ENCODE measurements around the gene AMIGO3.
"Not testable (repeated sequence)": the region's sequence is repeated elsewhere in the genome, so short reads cannot be mapped to it uniquely, and the experiment has no call there.

The AMIGO3 gene

GRCh38 chr3:49686769-49687423, 32.6 kb downstream of the AMIGO3 start:
- peak; percentile 79 for DNase-seq

DNA sequence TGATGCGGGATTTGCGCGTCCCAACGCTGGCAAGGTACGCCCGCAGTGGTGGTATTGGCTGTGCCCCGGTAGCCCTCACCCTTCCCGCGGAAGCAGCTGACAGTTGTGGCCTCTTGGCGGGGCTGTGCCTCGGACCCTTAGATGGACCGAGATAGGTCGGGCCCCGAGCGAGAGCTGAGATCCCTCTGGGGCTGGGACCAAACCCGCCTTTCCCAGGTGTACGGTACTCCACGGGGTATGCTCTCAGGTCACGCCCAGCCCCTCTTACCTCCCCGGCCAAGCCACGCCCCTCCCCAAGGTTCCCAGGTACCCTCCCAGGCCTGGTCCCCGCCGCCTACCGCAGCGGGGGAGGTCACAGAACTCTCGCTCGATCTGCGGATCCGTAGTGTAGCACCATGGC, 33.1 kb downstream of the AMIGO3 start:
- peak; percentile 63 for DNase-seq

GRCh38 chr3:49685846-49686245, 33.6 kb downstream of the AMIGO3 start:
- DNase-seq, result peak; percentile 36

DNA sequence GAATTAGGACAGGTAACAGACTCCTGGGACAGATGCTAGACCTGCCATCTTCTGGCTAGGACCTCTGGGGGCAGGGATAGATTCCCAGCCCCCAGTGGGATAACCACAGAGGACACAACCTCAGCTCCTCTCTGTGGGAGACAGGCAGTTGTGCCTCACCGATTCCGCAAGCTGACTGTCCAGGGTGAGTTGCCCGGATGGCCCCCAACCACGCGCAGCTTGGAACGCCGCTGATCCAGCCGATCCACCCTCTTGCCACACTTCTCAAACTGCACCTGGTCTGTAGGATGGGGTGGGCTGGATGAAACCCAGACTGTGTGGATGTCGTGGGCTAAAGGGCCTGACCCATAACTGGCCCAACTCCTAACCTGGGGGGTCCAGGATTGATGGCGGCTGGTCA, 34.4 kb downstream of the AMIGO3 start:
- DNase-seq, result not testable (repeated sequence)

DNA sequence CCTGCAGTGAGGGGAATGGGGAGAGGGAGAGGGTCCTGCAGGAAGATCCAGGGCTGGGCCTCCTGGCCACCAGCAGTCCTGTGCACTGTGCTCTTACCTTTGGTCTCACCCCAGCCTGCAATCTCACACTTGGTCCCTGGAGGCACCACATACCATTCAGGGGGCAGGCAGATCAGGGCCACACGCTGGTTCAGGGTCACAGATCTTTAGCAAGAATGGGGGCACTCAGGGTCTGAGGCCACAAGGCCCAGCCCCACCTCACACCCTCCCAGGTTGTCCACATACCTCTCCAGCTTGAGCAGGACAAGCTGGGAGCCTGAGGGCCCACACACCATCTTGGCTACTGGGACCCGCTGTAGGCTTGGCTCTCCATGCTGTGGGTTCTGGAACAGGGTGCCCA, 35.0 kb downstream of the AMIGO3 start:
- not testable (repeated sequence) for DNase-seq

GRCh38 chr3:49683162-49683561, 36.3 kb downstream of the AMIGO3 start:
- no peak for DNase-seq

DNA sequence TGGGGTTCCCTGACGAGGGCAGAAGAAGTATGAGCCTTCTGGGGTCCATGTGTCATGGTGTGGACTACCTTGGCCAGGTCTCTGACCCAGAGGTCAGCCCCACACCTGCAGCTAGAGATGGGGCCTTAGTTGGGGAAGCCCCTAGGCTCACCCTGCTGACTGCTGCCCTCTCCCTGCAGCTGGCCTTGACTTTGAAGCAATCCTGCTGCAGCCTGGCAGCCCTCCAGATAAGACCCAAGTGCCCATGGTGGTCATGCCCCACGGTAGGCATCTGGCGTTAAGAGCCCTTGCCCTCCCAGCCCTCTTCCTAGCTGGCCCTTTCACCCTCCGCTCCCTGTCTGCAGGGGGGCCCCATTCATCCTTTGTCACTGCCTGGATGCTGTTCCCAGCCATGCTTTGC, 37.9 kb downstream of the AMIGO3 start:
- DNase-seq, result no peak

DNA sequence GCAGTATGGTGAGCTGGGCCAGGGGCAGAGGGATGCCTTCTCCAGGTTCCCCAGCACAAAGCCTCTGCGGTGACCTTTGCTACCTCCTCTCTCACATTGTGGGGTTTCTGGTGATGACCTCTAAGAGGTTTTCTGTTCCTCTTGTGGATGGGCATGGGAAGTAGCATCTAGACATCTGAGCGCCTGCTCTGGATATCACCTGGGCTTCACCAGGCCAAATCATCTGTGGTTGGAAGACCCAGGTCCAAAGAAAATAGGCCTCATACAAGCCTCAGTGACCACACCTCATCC, 38.3 kb downstream of the AMIGO3 start:
- DNase-seq, result no peak

DNA sequence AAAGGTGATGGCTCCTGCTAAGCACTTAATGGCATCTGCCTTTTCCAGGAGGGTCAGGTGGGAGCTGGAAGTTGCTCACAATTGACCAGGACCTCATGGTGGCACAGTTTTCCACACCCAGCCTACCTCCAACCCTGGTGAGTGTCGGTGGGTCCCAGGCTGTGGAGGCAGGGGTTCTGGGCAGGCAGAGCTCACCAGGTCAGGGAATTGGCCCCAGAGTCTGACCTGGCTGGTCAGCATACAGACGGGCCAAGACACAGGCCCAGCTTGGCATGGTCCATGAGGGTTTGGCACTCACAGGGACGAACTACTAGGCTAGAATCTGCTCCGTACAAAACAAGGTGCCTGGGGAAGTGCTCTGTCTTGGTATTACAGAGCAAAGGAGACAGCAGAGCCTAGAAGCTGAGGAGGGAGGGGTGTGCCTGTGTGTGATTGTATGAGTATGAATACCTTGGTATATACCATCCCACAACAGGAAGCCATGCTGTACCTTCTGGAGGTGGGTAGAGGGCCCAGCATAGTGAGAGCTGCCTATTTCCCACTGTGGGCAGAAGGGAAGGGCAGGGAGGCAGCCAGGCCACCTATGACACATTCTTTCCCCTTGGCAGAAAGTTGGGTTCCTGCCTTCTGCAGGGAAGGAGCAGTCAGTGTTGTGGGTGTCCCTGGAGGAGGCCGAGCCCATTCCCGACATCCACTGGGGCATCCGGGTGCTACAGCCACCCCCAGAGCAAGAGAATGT, 38.8 kb downstream of the AMIGO3 start:
- no peak for DNase-seq

GRCh38 chr3:49675912-49676311, 43.6 kb downstream of the AMIGO3 start:
- DNase-seq, result no peak

- no peak for DNase-seq
These were observed 44.9 kb downstream of the AMIGO3 start for GRCh38 chr3:49674497-49674983.

DNA sequence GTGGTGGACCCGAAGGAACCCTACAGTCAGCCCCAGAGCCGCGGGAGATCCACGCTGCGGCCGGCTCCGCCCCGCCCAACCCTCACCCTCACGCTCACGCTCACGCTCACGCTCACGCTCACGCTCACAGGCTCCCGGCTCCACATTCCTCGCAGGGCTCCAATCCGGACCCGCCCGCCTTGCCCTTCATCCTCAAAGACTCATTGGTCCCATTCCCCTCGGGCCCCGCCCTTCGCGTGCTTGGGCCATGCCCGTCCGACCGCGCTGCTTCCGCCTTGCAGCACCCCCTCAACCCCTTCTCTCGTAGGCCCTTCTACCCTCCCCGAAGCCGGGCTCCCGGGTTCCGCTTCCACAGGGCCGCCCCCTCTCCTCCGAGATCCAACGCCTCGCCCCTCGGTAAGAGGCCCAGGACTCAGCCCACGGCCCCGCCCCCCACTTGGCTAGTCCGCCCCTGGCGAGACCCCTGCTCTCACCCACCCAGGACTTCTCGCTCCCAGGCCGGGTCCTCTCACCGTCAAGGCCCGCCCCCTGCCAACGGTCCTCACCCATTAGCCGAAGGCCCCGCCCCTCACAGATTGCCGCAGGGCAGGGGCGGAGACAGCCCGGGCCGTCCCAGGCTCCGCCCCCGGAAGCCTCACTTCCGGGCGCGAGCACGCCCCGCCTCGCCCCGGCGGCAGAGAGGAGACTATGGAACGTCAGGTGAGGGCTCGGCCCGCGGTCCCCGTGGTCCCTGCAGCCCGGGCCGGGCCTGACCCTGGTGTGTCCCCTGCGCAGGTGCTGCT, 45.6 kb downstream of the AMIGO3 start, which contains the start of gene APEH:
Gene APEH (plus strand): TSS at position 637 of the 782 bp plus-strand sequence. CDS start 51 bp downstream, at position 688.
- DNase-seq, result peak; percentile 96

DNA sequence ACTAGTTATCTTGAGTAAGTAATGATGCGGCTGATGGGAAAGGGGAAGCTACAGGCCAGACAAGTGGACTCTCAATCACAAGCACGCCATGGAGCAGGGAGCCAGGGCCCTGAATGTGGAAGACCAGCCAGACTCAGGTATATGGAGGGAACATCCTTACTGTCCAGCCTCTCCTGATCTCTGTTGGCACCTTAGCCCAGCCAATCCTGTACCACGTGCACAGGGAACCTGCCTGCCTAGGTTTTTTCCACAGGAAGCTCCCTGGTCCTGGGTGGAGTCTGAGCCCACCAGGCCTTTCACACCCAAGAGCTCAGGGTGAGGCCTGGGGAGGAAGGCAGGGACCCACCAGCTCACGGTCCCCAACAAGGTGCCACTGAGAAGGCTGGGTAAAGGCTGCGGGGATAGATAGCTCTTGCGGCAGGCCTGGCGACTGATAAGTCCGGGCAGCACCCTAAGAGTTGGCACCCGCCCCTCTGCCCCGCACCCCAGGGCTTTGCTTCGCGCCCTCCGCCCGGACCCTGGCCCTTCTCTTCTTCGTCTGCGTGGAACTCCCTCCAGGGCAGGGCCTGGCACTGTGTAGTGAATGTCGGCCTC, 46.3 kb downstream of the AMIGO3 start:
- peak; percentile 17 for DNase-seq

- peak; percentile 91 for DNase-seq
These were observed 47.9 kb downstream of the AMIGO3 start for GRCh38 chr3:49671291-49672288.

- no peak for DNase-seq
These were observed 48.6 kb downstream of the AMIGO3 start for GRCh38 chr3:49670940-49671290.

- DNase-seq, result no peak
These were observed 50.1 kb downstream of the AMIGO3 start for GRCh38 chr3:49669352-49669751.

GRCh38 chr3:49668861-49669260, 50.6 kb downstream of the AMIGO3 start:
- DNase-seq, result no peak

DNA sequence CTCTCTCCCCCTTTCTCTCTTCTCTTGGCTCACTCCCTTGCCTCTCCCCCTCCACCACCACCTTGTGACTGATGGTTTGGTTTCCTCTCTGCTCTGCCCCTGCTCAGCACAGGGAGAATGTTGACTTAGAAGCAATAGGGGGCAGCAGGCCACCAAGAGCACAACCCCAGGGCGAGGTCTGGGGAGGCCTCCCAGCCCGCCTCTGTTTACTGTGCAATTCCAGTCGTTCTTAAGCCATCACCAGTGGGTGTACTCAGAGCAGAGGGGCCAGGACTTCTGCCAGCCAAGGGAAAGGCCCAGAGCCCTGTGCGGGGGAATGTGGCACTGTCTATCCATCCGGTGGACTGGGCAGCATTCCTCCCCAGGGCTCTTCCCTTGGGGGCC, 51.1 kb downstream of the AMIGO3 start:
- DNase-seq, result no peak

DNA sequence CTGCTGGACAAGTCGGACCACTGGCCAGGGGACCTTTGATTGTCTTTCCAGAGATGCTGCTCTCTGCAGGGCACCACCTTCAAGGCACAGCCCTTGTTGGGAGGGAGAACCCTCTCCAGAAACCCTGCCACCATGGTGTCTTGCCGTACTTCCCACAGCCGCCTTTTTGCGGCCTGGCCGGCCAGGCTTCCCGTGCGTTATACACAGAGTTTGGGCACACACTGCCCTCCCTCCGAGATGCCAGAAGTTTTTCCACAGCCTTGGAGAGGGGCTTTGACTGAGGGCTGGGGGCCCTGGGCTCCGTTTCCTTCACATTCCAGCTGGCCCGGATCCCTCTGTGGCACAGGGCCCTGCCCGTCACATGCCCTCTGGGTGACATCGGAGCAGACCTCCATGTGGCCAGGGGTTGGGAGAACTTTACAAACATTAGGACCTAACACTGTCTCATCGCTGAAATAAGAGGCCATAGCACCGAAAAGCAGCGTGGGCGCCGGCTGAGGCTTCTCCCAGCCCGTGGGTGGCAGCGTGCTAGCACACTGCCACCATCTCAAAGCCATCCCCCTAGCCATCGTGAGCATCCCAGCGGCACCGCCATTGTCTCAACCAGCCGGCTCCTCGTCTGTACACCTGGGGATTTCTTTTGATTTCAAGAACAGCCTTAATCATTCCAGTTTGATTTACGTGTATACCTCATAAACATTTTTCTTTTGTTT, 51.6 kb downstream of the AMIGO3 start:
- no peak for DNase-seq
